ENCODE results near the gene ZNF727.
"Not testable (repeated sequence)": the region's sequence is repeated elsewhere in the genome, so short reads cannot be mapped to it uniquely, and the experiment has no call there.

The ZNF727 gene
- 0.24 to 2.5 (median 0.76) reads per million in 4 donors for total RNA-seq

- no peak for DNase-seq
Measured at GRCh38 chr7:64045301-64046040, at the start of gene ZNF727. TSS of gene ZNF727 (plus strand) at chr7:64045434. CDS start at chr7:64045622, 188 bp downstream.

- DNase-seq = no peak
Measured at GRCh38 chr7:63998549-63998948, 46.7 kb upstream of the ZNF727 start, which contains the start of gene ZNF722. TSS of gene ZNF722 (plus strand) at chr7:63998849. CDS start at chr7:63998962, 113 bp downstream.

- DNase-seq = not testable (repeated sequence)
Measured at GRCh38 chr7:64015496-64015895, 29.7 kb upstream of the ZNF727 start.

GRCh38 chr7:64035388-64035787 lies 9.8 kb upstream of the ZNF727 start:
- DNase-seq = no peak

GRCh38 chr7:64037095-64037494 lies 8.1 kb upstream of the ZNF727 start:
- no peak for DNase-seq

- DNase-seq = no peak
Measured at GRCh38 chr7:64046041-64046389, 781 bp downstream of the ZNF727 start.

GRCh38 chr7:64077837-64078698 lies 32.8 kb downstream of the ZNF727 start:
- not testable (repeated sequence) for DNase-seq

GRCh38 chr7:64078699-64078994 lies 33.4 kb downstream of the ZNF727 start:
- DNase-seq = no peak

- no peak for DNase-seq
Measured at GRCh38 chr7:64087501-64087900, 42.3 kb downstream of the ZNF727 start.

- DNase-seq = not testable (repeated sequence)
Measured at GRCh38 chr7:64088863-64089262, 43.6 kb downstream of the ZNF727 start.

Measured in T-helper 1 cell (primary cell).